PC-3 (cell line): Measurements from ENCODE around the gene COL1A1. TPM values are rescaled to one million over a fixed set of nuclear protein-coding genes. Genes with fewer than 3 reads are reported as not detected.

ENCODE experiments used
- ATAC-seq: fragments of 200-7000 bp; cut with Tn5 transposase; 2 replicates; pipeline ENCODE4 v1.9.1; 2020; ENCODE audit warnings: mild to moderate bottlenecking, moderate library complexity
- BruUV-seq: library from RNA; stranded (reverse); fragments of 400-500 nt; replicated peaks from 2 replicates; lab custom pipeline; 2021; lab: Mats Ljungman, UMichigan
- CTCF ChIA-PET: fragments of 300-600 bp; sonication (Branson Sonifier 250); formaldehyde crosslinking; loops from one replicate; lab custom pipeline; 2022; ENCODE audit warnings: antibody characterized with exemption; lab: Charles Lee
- POLR2A ChIA-PET: fragments of 300-600 bp; sonication (Branson Sonifier 250); formaldehyde crosslinking; loops from one replicate; lab custom pipeline; 2022; ENCODE audit warnings: antibody characterized with exemption; ENCODE audit not compliant: unreplicated experiment; lab: Charles Lee
- DNase-seq: peaks from one replicate; pipeline ENCODE4 v3.0.0-alpha.2; 2015
- H2AFZ ChIP-seq: fragments of 300-600 bp; sonication (generic); 2 replicates; pipeline ENCODE4 v1.6.0; 2016; ENCODE audit warnings: antibody characterized with exemption, low read length
- H3F3A ChIP-seq: fragments of 300-600 bp; sonication (generic); one replicate; pipeline ENCODE4 v1.6.0; 2017; ENCODE audit warnings: antibody characterized with exemption, low read length, control low read depth, mild to moderate bottlenecking; ENCODE audit not compliant: unreplicated experiment
- H3K27ac ChIP-seq: fragments of 300-600 bp; sonication (generic); 2 replicates; pipeline ENCODE4 v1.5.1; 2016; ENCODE audit warnings: mild to moderate bottlenecking, low read length
- H3K27me3 ChIP-seq: fragments of 300-600 bp; sonication (generic); 2 replicates; pipeline ENCODE4 v1.6.1; 2016; ENCODE audit warnings: low read length, mixed read lengths
- H3K36me3 ChIP-seq: fragments of 300-600 bp; sonication (generic); 2 replicates; pipeline ENCODE4 v1.6.1; 2016; ENCODE audit warnings: low read depth, mixed run types, low read length, mixed read lengths
- H3K4me1 ChIP-seq: fragments of 300-600 bp; sonication (generic); 2 replicates; pipeline ENCODE4 v1.5.1; 2016; ENCODE audit warnings: low read length; ENCODE audit not compliant: insufficient read depth
- H3K4me2 ChIP-seq: fragments of 300-600 bp; sonication (generic); 2 replicates; pipeline ENCODE4 v1.6.0; 2016; ENCODE audit warnings: low read length
- H3K4me3 ChIP-seq: fragments of 300-600 bp; sonication (generic); 2 replicates; pipeline ENCODE4 v1.5.1; 2016; ENCODE audit warnings: mild to moderate bottlenecking, low read length, mixed read lengths
- H3K79me2 ChIP-seq: fragments of 300-600 bp; sonication (generic); 2 replicates; pipeline ENCODE4 v1.6.1; 2017; ENCODE audit warnings: low read length, mixed read lengths
- H3K9ac ChIP-seq: fragments of 300-600 bp; sonication (generic); 2 replicates; pipeline ENCODE4 v1.6.0; 2016; ENCODE audit warnings: mild to moderate bottlenecking, low read length
- H3K9me2 ChIP-seq: fragments of 300-600 bp; sonication (generic); replicated peaks from 2 replicates; pipeline ENCODE4 v1.6.1; 2016; ENCODE audit warnings: mixed run types, low read length, mixed read lengths
- H3K9me3 ChIP-seq: fragments of 300-600 bp; sonication (generic); 2 replicates; pipeline ENCODE4 v1.6.1; 2016; ENCODE audit warnings: low read length, mixed read lengths
- H4K20me1 ChIP-seq: fragments of 300-600 bp; sonication (generic); 2 replicates; pipeline ENCODE4 v1.6.1; 2016; ENCODE audit warnings: low read length, mixed read lengths
- EZH2 ChIP-seq: fragments of 300-600 bp; sonication (generic); IDR thresholded peaks from one replicate; pipeline ENCODE4 v1.6.1; 2017; ENCODE audit warnings: antibody characterized with exemption, mild to moderate bottlenecking, low read length; ENCODE audit not compliant: unreplicated experiment
- EZH2phosphoT487 ChIP-seq: fragments of 300-600 bp; sonication (generic); IDR thresholded peaks from 2 replicates; pipeline ENCODE4 v1.6.1; 2018; ENCODE audit warnings: mild to moderate bottlenecking, antibody characterized with exemption, low read length, borderline replicate concordance
- intact Hi-C: fragments of 100-400 bp; cut with micrococcal nuclease; formaldehyde crosslinking; loops from 2 replicates; pipeline ENCODE4 v1.9.0; 2023
- total RNA-seq: library from RNA; depleted of rRNA; stranded (reverse); fragments of >200 nt; gene quantifications from 2 replicates; pipeline ENCODE4 v1.2.3, GENCODE V29; 2014
- TF ChIP-seq, protein P1 (sequence below): fragments of 300-600 bp; sonication (generic); conservative IDR thresholded peaks from 2 replicates; pipeline ENCODE4 v1.5.1; 2017; ENCODE audit warnings: antibody characterized with exemption, low read depth, mild to moderate bottlenecking, low read length

The COL1A1 gene
- total RNA-seq, 1 experiment from 2014 or later = 30.6 TPM

DNA sequence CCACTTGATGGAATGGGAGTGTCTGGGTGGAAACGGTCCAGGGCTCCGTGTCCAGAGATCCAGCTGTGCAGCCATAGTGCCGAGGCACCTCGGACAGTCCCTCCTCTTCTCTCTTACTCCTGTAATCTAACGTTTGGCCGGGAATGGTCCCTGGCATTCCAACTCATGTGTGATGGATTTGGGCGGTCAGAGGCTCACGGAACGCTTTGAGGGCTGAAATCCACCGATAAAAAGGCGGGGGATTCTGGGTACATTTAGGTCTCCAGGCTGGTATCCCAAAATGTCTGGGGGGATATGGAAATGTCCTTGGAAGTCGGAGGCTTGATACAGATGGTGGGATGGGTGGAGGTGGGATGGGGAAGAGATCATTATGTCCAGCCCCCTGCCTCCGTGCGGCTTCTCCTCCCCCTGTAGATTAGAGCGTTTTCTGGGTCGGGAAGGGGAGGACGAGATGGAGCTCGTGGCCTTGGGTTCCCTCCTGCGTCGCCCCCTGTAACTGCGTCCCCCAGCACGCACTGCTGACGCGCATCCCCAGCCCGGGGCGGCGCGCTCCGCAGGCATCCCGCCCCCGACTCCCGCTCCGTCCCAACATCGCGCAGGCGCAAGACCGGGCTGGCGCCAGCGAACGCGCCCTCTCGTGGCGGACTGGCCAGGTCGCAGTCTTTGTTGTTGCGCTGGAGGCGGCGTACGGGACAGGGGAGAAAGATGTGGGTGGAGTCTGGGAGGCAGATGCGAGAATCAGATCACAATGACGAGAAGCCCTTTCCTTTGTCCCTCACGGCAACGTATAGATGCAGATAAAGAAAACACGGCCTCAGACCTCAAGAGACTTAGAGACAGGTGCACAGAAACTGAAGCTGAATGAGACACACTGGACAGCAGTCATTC, 40.2 kb downstream of the COL1A1 start:
- peak overlapping the region; percentile 70 for H3K4me3 ChIP-seq
- no peaks in the 10 kb centered on the region for H3F3A ChIP-seq
- intact Hi-C loops = loop anchor here (1.0 to 2.0 kb wide), 4 partner anchors 9 to 67 kb away; no protein-coding TSS in a partner anchor
- H3K9me3 ChIP-seq = no peaks in the 10 kb centered on the region
- DNase-seq = peak; percentile 95
- H3K27ac ChIP-seq = no peak overlapping the region
- ChIA-PET CTCF (interaction anchor here (0.6 to 1.2 kb wide), 2 partner anchors 9 kb away, joined by 3 to 7 read pairs; no protein-coding TSS in a partner anchor), POLR2A (no interaction called here)
- ATAC-seq = peak; percentile 98
- BruUV-seq = TSS peak; percentile 93
- no peak for TF ChIP-seq EZH2
- no peak for TF ChIP-seq EZH2phosphoT487
- TF ChIP-seq, protein P1, sequence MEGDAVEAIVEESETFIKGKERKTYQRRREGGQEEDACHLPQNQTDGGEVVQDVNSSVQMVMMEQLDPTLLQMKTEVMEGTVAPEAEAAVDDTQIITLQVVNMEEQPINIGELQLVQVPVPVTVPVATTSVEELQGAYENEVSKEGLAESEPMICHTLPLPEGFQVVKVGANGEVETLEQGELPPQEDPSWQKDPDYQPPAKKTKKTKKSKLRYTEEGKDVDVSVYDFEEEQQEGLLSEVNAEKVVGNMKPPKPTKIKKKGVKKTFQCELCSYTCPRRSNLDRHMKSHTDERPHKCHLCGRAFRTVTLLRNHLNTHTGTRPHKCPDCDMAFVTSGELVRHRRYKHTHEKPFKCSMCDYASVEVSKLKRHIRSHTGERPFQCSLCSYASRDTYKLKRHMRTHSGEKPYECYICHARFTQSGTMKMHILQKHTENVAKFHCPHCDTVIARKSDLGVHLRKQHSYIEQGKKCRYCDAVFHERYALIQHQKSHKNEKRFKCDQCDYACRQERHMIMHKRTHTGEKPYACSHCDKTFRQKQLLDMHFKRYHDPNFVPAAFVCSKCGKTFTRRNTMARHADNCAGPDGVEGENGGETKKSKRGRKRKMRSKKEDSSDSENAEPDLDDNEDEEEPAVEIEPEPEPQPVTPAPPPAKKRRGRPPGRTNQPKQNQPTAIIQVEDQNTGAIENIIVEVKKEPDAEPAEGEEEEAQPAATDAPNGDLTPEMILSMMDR = peak; percentile 95
- no peaks in the 10 kb centered on the region for H3K79me2 ChIP-seq
- H2AFZ ChIP-seq = peak overlapping the region; percentile 90
- peak overlapping the region; percentile 86 for H3K4me2 ChIP-seq
- H3K27me3 ChIP-seq = no peaks in the 10 kb centered on the region
- H3K4me1 ChIP-seq = peaks cover 11% of the 10 kb centered on the region
- peak overlapping the region; percentile 56 for H3K9ac ChIP-seq
- no peaks in the 10 kb centered on the region for H3K9me2 ChIP-seq
- no peaks in the 10 kb centered on the region for H4K20me1 ChIP-seq
- H3K36me3 ChIP-seq = no peaks in the 10 kb centered on the region

GRCh38 chr17:50157891-50158290, 43.5 kb downstream of the COL1A1 start:
- DNase-seq = no peak
- intact Hi-C loops = no loop called here
- no TSS peak for BruUV-seq
- CTCF ChIA-PET = no interaction called here
- Histone ChIP-seq H3K9ac (no peak overlapping the region), H3K27me3 (no peaks in the 10 kb centered on the region), H4K20me1 (no peaks in the 10 kb centered on the region), H3K9me3 (no peaks in the 10 kb centered on the region), H2AFZ (no peak overlapping the region), H3K79me2 (no peaks in the 10 kb centered on the region), H3K4me2 (no peak overlapping the region), H3K9me2 (no peaks in the 10 kb centered on the region), H3K4me3 (no peak overlapping the region), H3K36me3 (no peaks in the 10 kb centered on the region), H3K4me1 (peaks cover 25% of the 10 kb centered on the region), H3K27ac (no peak overlapping the region), H3F3A (no peaks in the 10 kb centered on the region)
- no peak for TF ChIP-seq EZH2
- TF ChIP-seq, protein P1 = no peak
- TF ChIP-seq EZH2phosphoT487 = no peak
- POLR2A ChIA-PET = no interaction called here
- ATAC-seq = no peak
